ENCODE data around the gene CCDC107.

The CCDC107 gene

GRCh38 chr9:35708146-35708545 is 50.1 kb downstream of the CCDC107 start:
- no peaks in the 10 kb centered on the region for H3F3A ChIP-seq (ENCODE audit: insufficient read depth, low read length)
- H3K9me2 ChIP-seq (ENCODE audit: low read depth, low read length), result no peaks in the 10 kb centered on the region
- no peaks in the 10 kb centered on the region for H3K9me3 ChIP-seq (ENCODE audit: low read length)
- no peak overlapping the region for H2AFZ ChIP-seq (ENCODE audit: low read length)
- no peak overlapping the region for H3K27ac ChIP-seq (ENCODE audit: low read depth, low read length, poor library complexity, severe bottlenecking)
- TF ChIP-seq EZH2 (IDR thresholded peaks at IDR 0.05; ENCODE audit: borderline replicate concordance, low read length) (no peak), CTCF (IDR thresholded peaks at IDR 0.05; ENCODE audit: low read length) (no peak)
- no peaks in the 10 kb centered on the region for H3K27me3 ChIP-seq (ENCODE audit: insufficient read depth, low read length)
- no peaks in the 10 kb centered on the region for H3K79me2 ChIP-seq (ENCODE audit: insufficient read depth, low read length)
- no peaks in the 10 kb centered on the region for H3K4me1 ChIP-seq (ENCODE audit: insufficient read depth, low read length, severe bottlenecking)
- no peak overlapping the region for H3K4me2 ChIP-seq (ENCODE audit: low read length)
- no peak overlapping the region for H3K4me3 ChIP-seq (ENCODE audit: low read depth, low read length, poor library complexity, severe bottlenecking)
- no peak overlapping the region for H3K9ac ChIP-seq (ENCODE audit: low read length)
- H4K20me1 ChIP-seq (ENCODE audit: insufficient read depth, low read length), result no peaks in the 10 kb centered on the region
- peaks cover 90% of the 10 kb centered on the region for H3K36me3 ChIP-seq (ENCODE audit: insufficient read depth, low read length)

- H3K4me1 ChIP-seq (ENCODE audit: insufficient read depth, low read length, severe bottlenecking), result no peaks in the 10 kb centered on the region
- H3K27me3 ChIP-seq (ENCODE audit: insufficient read depth, low read length), result no peaks in the 10 kb centered on the region
- H4K20me1 ChIP-seq (ENCODE audit: insufficient read depth, low read length), result no peaks in the 10 kb centered on the region
- H3K36me3 ChIP-seq (ENCODE audit: insufficient read depth, low read length), result peaks cover 90% of the 10 kb centered on the region
- H3K9ac ChIP-seq (ENCODE audit: low read length), result no peak overlapping the region
- no peaks in the 10 kb centered on the region for H3K9me2 ChIP-seq (ENCODE audit: low read depth, low read length)
- H3K4me2 ChIP-seq (ENCODE audit: low read length), result no peak overlapping the region
- H3F3A ChIP-seq (ENCODE audit: insufficient read depth, low read length), result no peaks in the 10 kb centered on the region
- TF ChIP-seq CTCF (IDR thresholded peaks at IDR 0.05; ENCODE audit: low read length) (no peak), EZH2 (IDR thresholded peaks at IDR 0.05; ENCODE audit: borderline replicate concordance, low read length) (no peak)
- H3K27ac ChIP-seq (ENCODE audit: low read depth, low read length, poor library complexity, severe bottlenecking), result no peak overlapping the region
- no peak overlapping the region for H3K4me3 ChIP-seq (ENCODE audit: low read depth, low read length, poor library complexity, severe bottlenecking)
- no peaks in the 10 kb centered on the region for H3K79me2 ChIP-seq (ENCODE audit: insufficient read depth, low read length)
- H3K9me3 ChIP-seq (ENCODE audit: low read length), result no peaks in the 10 kb centered on the region
- H2AFZ ChIP-seq (ENCODE audit: low read length), result no peak overlapping the region
Observed at GRCh38 chr9:35710818-35711500, 52.9 kb downstream of the CCDC107 start.

Measured in OCI-LY1 (cell line).